NCI-H2029 (cell line): ENCODE measurements around the gene FOXP1.

Experiments
- DNase-seq: peaks from one replicate; lab custom pipeline; 2025; lab: John Stamatoyannopoulos, UW

FOXP1 gene

DNA sequence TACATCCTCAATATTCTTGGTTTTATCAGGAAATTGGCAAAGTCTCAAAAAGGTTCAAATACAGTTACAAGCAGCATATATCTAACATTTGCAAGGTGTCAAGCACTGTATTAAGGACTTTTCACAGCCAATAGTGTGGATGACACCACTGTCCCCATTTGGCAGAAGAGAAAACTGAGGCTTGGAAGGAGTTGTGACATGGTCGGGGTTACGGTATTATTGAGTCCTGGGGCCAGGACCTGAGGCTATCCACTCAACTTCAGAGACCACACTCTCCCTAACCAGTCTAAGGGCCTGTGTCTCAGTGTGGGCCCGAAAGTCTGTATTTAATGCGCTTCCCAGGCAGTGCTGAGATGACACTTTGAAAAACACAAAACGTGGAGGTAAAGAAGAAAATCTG lies 99.1 kb downstream of the FOXP1 start:
- no peak for DNase-seq

DNA sequence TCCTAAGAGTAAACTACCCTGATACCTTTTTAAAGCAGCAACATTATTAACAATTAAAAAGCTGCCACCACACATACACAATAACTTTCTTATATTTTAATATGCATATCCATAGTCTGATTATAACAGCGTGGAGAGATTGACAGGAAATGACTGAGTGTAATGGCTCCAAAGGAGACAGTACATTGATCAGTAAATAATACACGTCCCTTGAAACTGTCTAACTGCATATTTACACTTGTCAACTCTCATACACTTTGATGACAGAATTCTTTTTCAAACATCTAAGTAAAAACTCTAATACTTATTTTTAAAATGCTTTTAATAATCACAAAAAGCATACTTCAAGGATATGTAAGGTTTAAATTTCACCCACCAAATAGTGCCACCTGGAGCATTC lies 99.5 kb downstream of the FOXP1 start:
- no peak for DNase-seq

DNA sequence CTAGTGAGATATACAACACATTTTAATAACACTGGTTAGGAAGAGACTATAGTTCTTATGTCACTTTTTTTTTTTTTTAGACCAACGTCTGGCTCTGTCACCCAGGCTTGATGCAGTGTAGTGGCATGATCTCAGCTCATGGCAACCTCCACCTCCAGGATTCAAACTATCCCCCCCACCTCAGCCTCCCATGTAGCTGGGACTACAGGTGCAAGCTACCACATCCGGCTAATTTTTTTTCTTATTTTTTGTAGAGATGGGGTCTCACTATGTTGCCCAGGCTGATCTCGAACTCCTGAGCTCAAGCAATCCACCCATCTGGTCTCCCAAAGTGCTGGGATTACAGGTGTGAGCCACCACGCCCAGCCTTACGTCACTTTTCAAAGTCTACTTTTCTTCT lies 100.8 kb downstream of the FOXP1 start:
- DNase-seq = no peak

DNA sequence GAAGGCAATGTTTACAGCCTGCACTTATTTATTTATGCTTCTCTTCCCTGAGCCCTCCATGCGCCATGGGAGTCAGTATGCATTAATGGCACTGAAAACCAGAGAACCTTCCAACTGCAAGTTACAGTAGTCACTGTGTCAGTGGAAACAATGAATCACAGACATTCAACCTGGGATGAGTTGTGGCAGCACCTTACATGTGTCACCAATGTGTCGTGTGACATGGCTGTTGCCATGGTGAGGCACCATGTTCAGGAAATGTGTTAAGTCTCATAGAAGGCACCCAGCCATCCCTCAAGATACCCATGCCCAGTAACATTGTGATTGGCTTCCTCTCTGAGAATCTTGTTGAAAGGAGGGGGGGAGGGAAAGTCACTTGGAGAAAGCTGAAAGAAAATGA lies 105.0 kb downstream of the FOXP1 start:
- DNase-seq = no peak

DNA sequence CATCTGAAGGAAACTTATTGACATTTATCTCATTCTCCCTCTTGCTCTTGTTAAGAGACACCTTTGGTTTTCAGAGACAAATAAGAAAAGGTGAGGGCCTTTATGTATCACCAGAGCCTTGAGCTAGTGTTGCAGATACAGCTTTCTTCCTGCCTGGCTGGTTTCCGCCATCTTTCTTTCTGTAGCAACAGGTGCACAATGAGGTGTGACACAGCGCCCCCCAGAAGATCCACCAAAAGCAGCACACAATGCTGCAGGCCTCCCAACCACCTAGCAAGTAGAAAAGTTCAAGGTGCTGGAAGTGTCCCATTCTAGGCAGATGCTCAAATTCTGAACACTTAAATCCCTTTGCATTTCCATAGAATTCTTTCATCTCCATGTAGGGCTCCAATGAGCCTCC lies 106.6 kb downstream of the FOXP1 start:
- DNase-seq = no peak

DNA sequence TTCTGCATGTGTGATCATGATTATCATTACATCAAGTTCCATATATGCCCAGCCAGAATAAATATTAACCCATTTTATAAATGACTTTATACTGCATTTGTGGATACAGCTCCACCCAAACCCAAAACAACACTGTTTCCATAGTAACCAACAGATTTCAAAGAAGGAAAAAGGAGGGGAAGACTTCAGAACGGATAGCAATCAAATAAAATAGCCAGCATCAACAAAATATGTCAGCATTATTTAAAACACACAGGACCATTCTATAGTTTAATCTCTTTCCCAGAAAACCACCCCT lies 114.4 kb downstream of the FOXP1 start:
- DNase-seq = no peak

DNA sequence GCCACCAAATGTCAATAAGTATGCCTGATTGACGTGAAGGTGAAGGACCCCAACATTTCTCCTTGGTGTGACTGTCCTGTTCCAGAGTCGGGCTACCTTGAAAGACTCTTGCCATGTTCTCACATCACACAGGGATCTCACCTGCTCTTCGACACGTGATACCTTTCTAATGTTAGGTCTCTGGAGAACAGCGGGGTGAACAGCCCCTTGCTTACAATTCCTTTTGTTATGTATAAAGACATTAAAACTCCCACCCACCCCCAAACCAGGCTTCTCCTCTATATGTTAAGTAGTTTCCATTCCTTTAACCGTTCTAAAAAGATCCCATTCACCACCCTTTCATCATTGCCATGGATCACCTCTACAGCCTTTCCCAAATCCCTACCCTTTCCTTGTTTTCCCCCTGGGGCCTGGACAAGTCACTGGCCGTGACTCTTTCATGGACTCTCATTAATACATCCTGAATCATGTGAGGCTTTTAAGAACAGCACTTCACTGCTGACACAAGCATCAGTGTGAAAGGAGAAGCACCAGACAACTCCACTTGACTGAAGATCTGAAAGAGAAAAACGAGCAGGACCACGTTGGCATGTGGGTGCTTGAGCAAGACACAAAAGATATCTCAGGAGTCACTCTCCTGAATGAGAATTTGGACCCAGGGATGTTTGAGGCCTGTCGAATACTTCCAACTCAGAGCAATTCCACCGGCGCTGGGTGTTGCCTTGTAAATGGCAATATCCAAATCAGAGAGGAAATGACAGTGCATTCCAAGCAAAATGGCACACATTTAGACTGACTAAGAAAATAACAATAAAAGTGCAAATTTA lies 115.0 kb downstream of the FOXP1 start:
- no peak for DNase-seq

DNA sequence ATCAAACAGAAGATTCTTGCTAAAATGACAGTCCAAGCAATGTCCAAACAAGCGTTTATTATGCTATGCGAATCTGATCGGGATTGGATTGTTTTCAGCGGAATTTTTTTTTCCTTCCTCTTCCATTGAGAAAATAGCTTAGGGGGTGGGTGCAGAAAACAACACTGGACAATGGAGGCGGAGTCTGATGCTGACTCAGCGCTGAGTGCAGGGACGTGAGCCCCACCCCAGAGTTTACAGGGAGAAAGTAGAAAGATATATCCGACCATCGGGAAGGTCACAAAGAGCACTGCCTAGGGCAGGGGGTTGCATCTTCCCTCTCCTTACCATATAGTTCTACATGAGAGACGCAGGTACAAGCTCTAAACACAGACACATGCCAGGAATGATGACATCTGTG lies 117.0 kb downstream of the FOXP1 start:
- no peak for DNase-seq

DNA sequence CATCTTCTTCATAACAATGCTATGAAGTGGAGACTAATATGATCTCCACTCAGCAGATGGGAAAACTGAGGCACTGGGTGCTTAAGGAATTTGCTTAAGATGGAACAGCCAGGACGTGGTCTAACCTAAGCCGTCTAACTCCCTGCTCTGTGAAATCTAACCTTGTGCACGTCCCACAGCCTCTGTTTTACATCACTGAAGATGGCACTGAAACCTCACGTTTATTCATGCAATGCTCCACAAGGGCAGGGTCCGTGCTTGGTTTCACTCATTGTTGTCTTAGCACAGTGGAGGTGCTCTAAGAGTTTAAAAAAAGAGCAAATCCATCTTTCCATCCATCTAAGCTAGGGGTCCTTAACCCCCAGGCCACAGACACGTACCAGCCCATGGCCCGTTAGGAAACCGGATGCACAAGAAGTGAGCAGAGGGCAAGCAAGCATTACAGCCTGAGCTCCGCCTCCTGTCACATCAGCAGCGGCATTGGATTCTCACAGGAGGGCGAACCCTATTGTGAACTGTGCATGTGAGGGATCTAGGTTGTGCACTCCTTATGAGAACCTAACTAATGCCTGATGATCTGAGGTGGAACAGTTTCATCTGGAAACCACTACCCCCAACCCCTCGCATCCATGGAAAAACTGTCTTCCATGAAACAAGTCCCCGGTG lies 118.0 kb downstream of the FOXP1 start:
- no peak for DNase-seq

DNA sequence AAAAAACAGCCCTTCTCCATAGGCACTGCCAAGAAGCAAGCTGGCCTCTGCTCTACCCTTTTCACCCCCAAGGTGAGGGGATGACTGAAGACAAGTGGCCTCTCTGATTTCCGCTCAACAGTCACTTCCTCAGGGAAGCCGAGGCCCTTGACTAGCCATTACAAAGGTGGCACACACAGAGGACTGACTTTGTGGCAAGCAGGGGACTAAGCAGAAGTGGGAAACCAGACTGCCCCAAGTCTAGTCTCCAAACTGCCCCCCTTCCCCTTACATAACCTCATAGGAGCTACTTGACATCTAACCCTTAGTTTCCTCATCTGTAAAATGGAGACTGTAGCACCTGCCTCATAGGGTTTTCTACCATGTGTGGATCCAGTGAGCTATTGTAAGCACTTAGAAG lies 118.9 kb downstream of the FOXP1 start:
- DNase-seq = no peak

DNA sequence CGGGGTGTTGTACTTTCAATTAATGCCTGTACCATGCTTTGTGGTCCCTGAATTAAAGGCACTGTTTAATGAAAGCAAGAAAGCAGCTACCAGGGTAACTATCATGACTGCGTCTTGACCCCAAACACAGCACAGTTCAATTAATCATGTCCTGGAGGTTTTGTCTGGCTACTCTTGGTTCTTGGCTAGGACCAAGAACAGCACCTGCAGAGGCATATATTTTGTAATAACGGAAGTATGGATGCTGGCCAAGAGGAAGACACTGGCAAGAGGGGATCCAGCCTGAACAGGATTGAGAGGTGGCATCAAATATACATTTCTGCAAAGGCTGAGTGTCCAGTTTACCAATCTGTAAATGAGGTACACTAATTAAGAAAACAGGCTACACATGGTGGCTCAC lies 119.9 kb downstream of the FOXP1 start:
- no peak for DNase-seq

DNA sequence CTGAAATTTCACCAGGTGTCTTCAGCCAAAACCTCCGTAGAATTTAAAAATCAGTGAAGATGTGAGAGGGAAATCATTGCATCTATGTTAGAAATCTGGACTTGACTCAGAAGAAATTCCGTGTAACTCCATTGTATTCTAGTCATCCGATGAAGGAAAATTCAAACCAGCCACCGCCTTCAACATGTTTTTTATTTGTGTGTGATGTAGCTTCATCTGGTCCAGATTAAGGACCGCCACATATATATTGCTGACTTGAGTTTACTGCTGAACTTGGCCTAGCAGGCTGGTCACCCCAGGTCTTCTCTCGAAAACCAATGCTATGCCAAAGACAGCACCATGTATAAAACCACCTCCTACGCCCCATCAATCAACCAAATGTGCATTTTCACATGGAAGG lies 120.9 kb downstream of the FOXP1 start:
- no peak for DNase-seq

DNA sequence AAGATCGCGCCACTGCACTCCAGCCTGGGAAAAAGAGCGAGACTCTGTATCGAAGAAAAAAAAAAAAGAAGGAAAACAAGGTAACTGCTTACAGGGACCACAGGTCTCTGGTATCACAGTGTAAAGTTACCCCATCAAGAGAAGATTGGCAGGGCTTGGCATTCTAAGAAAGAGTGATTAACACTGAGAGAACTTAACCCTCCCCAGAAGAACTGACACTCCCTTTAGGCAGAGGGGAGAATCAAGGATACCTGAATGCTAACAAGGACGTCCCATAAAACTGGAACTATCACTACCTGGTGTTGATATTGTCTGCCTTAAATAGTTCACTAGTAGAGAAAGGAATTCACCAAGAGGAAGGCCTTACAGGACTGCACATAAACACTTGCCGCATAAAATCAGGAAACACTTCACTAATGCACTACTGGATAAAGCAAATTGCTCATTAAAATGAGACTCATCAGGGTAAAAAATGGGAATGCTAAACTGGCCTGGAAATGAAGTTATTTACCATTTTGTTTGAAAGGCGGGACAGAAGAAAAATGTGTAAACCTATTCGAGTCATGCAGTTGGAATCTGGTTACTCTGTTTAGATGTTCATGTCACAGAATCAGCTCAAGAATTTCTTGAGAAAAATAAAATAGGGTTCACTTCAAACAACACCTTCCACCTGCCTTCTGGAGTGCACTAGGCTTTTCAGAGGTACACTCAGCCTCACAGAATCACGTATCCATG lies 121.6 kb downstream of the FOXP1 start:
- no peak for DNase-seq

DNA sequence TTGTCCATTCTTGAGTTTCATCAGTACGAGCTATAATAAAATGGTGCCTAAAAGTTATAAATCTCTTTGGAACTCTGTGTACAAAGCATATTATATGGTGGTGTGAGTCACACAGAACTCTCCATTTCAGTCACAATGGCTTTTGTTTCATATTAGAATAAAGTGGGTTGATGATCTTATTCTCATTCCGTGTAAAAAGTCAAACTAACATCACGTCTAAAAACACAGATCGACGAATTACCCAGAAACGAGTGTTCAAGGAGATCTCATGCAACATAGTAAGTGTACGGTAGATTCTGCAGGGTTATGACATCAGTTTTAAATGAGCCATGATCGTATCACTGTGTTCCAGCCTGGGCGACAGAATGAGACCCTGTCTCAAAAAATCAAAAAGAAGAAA lies 122.4 kb downstream of the FOXP1 start:
- no peak for DNase-seq

DNA sequence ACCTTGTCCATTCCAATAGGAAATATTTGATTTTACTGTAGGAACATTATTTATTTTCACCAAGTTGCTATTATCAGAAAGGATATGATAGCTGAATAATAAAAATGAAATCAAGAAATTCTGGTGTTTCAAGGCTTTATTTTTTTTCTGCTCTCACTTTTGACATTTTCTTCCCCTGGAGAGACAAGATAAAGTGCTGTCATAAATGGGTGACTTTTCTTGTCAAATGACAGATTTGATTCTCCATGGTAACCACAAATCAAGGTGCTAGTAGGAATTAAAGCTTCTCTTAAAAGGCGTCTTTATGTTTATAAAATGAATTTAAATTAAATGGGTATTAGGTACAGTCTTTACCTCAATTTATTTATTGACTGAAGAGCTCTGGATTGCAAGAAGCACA lies 124.6 kb downstream of the FOXP1 start:
- DNase-seq = no peak

DNA sequence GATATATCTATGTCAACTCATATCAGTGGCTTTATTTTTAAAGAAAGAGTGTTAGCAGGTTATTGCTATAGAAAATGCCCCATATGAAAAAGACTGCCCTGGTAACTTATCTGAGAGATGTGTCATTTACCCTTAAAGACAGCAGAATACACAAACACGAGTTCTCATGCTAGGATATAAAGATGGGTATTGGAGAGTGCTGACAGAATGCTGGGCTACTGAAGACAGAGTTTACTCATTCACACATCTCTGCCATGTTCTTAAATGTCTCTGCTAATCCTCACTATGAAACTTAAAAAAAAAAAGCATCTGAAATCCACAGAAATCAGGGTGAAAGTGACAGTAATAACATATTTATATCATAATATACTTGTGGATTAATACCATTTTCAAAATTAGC lies 126.7 kb downstream of the FOXP1 start:
- no peak for DNase-seq

DNA sequence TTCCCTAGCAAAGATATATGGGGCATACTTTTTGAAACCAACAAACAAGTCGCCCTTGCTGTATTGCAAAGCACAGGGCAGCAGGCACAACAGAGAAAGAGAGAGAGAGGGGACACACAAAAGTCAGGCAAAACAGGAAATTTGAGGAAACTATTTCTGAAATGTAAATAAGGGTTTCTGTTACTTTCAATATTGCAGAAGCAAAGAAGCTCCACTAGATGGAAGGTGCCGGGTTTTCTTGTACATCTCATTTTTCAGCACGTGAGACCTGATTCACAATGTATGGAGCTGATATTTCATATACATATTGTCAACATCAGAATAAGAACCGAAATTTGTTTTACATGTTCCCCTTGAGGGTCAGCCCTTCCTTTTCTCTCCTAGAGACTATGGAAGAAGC lies 127.4 kb downstream of the FOXP1 start:
- DNase-seq = no peak

DNA sequence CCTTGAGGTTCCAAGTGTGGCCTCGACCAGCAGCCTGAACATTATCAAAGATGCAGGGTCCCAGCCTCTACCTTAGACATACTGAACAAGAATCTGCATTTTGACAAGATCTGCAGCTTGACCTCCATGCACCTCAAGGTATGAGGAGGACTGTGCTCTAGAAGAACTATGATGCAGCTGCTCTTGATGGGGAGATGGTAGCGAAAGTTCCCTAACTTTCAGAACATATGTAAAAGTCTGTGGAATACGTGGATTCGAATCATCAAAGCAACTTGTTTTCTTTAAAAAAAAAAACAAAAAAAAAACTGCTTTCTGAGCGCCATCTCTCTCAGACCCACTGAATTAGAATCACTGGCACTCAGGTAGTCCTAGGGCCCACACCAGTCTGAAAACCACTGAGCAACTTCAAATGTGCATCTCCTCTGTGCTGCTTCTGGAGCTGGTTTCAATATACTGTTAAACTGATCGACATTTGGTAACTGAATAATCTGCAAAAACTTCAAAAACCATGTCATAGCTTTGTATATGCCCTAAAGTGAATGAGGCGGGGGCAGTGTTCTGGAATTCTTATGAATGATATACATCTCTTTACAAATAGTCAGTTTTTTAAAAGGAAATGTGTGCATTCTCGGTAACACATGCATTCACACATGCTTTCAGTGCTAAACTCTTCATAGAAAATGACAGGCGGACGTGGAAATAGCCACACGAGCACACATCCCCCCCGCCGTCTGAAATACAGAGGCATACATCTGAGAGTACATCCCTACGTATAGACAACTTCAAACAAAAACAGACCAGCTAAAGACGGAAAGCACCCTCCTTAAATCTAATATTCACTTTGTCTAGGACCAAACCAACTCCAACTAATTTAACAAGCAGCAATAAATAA lies 128.8 kb downstream of the FOXP1 start:
- DNase-seq = no peak

DNA sequence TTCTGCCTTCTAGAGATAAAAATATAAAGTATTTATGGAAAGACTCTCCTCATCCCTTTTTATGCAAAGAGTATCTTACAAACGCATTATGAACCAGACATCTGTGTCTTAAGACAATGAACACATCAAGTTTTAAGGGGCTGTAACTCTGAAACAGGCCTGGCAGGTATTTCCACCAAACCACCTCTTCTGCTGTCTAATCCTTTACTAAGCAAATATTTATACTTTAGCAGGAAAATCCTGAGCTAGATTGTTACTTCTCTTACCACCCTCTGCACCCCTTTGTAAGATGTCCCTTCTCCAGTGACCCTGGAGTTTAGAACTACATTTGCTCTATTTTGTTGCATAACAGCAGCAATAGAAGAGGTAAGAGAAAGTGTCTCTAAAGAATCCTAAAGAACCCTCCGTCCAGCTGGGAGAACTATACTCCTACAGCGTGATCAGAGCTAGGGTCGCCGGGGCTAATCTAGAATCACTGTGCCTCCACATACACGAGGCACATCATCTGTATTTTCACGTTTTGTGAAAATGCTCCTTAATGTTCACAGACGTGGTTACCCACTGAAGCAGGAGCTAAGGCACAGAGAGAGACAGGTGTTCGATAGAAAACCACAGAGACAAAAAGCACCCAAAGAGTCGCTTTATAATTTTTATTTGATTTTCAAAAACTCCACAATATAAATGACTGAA lies 129.6 kb downstream of the FOXP1 start:
- no peak for DNase-seq

DNA sequence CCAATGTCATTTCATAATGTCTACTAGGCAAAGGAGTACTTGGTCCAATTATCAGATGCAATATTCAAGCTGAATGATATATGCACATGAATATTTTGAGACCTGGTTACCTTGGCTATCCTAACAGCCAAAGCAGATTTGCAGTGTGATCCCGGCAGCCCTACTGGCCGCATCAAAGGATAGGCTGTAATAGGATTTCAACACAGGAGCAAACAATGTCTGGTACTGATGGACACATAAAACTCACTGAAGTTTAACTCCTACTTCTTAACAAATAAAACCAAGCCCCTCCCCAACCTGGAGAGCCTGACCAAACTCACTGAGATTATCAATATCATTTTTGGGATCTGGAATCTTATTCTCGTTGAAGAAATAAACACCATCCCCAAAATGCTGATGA lies 130.2 kb downstream of the FOXP1 start:
- DNase-seq = no peak

DNA sequence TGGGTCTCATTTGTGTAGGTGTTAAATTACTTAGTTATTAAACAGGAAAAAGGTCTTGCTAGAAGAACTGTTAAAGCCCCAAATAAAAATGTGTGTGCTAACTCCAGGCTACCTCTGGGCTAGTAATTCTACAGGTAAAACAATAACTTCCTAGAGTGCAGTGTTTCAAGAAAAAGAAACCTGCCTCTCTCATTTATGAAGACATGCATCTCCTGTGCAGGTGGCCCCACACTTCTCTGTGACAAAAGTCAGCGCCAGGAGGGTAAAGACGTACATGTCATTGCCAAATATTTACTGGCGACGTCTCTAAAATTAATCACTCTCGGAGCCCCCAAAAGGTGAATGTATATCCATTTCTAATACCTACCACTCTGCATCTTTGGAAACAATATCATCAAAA lies 131.7 kb downstream of the FOXP1 start:
- no peak for DNase-seq

DNA sequence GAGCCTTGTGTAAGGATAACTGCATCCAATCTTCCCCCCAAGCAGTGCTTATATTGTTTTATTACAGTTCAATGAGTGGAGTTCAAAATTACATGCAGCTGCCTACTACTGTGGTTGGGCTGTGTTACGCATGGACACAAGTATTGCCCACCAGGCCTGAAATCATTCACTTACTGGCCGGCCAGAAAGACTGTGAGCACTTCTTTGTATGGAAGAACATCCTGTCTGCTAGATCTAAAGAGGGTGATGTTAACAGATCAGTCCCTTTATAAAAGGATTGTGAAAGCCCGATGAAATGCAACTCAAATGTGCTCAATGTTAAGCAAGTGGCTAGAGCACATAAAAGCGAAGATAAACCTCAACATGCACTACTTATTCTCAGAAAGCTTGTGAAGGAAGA lies 132.5 kb downstream of the FOXP1 start:
- no peak for DNase-seq
